MG63 (cell line): Measurements from ENCODE around the gene ADCY6. TPM values are rescaled to one million over a fixed set of nuclear protein-coding genes. Genes with fewer than 3 reads are reported as not detected.

Source experiments
- DNase-seq: peaks from one replicate; pipeline ENCODE4 v3.0.0-alpha.2; 2020
- H3K27me3 ChIP-seq: fragments of 250-450 bp; sonication (Bioruptor Pico); 2 replicates; pipeline ENCODE4 v1.5.1; 2020; ENCODE audit warnings: mild to moderate bottlenecking, moderate library complexity
- H3K36me3 ChIP-seq: fragments of 250-450 bp; sonication (Bioruptor Pico); 2 replicates; pipeline ENCODE4 v1.5.1; 2020; ENCODE audit warnings: mild to moderate bottlenecking, moderate library complexity
- H3K4me3 ChIP-seq: fragments of 250-450 bp; sonication (Bioruptor Pico); 2 replicates; pipeline ENCODE4 v1.5.1; 2020; ENCODE audit warnings: mild to moderate bottlenecking, moderate library complexity
- H3K9me3 ChIP-seq: fragments of 250-450 bp; sonication (Bioruptor Pico); 2 replicates; pipeline ENCODE4 v1.5.1; 2020; ENCODE audit warnings: mild to moderate bottlenecking, moderate library complexity
- total RNA-seq: library from RNA; depleted of rRNA; stranded (reverse); fragments of >200 nt; shearing (Covaris generic); gene quantifications from 2 replicates; pipeline ENCODE4 v1.2.3, GENCODE V29; 2014; ENCODE audit warnings: low replicate concordance

Gene ADCY6
- total RNA-seq, 1 experiment from 2014 or later = 30.4 TPM

- no peaks in the 10 kb centered on the region for H3K27me3 ChIP-seq
- no peak for DNase-seq
- no peaks in the 10 kb centered on the region for H3K9me3 ChIP-seq
- H3K36me3 ChIP-seq = peaks cover 13% of the 10 kb centered on the region
- no peak overlapping the region for H3K4me3 ChIP-seq
Observed at GRCh38 chr12:48776956-48777355, 11.9 kb downstream of the ADCY6 start.

DNA sequence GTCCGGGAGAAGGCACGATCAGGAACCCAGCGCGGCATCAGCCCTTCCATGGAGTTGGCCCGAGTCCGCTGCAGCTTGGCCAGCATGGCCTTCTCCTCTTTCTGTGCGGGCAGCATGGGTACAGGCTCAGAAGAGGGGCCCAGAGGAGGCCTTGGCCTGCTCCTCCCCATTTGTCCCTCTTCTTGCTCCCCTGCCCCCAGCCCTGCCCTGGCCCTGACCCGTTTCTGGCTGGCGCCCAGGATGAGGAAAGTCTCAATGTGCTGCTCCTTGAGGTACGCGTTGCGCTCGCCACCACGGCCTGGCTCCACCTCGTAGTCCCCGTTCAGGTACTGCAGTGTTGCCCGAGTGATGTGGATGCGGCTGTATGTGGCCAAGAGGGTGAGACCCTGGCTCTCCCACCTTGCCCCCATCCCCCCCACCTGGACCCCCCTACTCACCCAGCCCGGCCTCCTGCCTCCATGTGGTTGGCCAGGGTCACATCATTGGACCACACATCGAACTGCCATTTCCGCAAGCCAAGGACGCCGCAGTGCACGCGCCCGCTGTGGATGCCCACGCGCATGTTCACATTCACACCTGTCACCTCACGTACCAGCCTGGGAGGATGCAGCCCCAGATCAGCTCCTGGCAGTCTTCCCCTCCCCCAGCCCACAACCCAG lies 12.8 kb downstream of the ADCY6 start:
- Histone ChIP-seq H3K4me3 (no peak overlapping the region), H3K9me3 (no peaks in the 10 kb centered on the region), H3K27me3 (no peaks in the 10 kb centered on the region), H3K36me3 (peaks cover 15% of the 10 kb centered on the region)
- no peak for DNase-seq

- no peaks in the 10 kb centered on the region for H3K27me3 ChIP-seq
- H3K4me3 ChIP-seq = no peak overlapping the region
- peaks cover 15% of the 10 kb centered on the region for H3K36me3 ChIP-seq
- no peak for DNase-seq
- H3K9me3 ChIP-seq = no peaks in the 10 kb centered on the region
Observed at GRCh38 chr12:48775299-48775698, 13.6 kb downstream of the ADCY6 start.

DNA sequence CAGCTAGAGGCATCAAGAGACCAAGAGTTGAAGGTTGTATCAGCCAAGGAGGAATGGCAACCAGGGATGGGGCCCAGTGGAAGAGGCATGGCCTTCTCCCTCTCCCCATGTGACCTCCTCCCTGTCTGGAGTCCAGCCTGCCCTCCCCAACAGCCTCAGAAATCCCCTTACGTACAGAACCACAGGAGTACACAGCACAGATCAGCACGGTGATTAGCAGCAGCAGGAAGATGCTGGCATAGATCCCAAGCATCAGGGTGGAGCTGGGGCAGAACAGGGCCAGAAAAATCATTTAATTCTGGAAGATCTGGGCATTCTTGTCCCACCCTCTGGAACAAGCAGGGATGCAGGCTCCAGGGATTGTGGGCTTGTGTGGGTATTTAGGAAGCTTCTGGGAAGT lies 14.4 kb downstream of the ADCY6 start:
- Histone ChIP-seq H3K36me3 (peaks cover 15% of the 10 kb centered on the region), H3K4me3 (no peak overlapping the region), H3K27me3 (no peaks in the 10 kb centered on the region), H3K9me3 (no peaks in the 10 kb centered on the region)
- DNase-seq = no peak

DNA sequence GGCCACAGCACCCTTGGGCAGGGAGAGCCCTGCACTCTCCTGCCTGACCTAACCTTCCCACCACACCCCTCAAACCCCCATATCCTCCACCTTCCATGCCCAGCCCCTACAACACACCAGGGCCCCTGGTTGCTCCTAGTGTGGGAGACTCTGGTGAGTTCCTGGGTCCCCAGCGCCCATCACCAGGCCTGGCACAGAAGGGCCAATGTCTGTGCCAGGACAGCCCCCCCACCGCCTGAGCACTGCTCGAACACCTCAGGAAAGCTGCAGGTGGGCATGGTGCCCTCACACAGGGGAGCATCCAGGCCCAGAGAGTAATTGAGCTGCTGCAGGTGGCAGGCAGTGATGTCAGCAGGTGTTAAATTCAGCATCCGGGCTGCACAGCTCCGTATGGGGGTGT lies 15.2 kb downstream of the ADCY6 start:
- DNase-seq = no peak
- no peaks in the 10 kb centered on the region for H3K9me3 ChIP-seq
- H3K27me3 ChIP-seq = no peaks in the 10 kb centered on the region
- no peak overlapping the region for H3K4me3 ChIP-seq
- H3K36me3 ChIP-seq = peaks cover 15% of the 10 kb centered on the region

DNA sequence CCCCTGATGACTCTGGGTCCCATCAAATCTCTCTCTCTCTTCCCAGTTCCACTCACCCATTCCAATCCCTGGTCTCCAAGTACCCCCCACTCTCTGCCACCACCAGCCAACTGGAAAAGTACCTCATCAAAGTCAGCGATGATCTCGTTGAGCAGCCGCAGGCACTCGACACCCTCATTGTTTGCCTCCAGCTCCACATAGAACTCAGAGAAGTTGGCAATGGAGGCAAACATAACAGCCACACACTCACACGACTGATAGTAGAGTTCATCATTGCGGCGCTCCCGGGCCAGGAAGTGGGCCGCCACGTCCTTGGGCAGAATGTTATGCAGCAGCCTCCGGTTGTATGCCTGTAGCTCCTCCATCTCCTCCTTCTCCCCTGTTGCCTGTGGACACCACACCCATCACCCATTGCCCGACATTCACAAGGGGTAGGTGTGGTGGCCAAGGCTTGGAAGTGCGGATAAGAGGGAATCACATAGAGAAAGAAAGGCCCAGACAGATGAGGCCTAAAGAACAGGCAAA lies 17.2 kb downstream of the ADCY6 start:
- H3K36me3 ChIP-seq = peaks cover 15% of the 10 kb centered on the region
- H3K27me3 ChIP-seq = no peaks in the 10 kb centered on the region
- no peaks in the 10 kb centered on the region for H3K9me3 ChIP-seq
- DNase-seq = no peak
- no peak overlapping the region for H3K4me3 ChIP-seq

DNA sequence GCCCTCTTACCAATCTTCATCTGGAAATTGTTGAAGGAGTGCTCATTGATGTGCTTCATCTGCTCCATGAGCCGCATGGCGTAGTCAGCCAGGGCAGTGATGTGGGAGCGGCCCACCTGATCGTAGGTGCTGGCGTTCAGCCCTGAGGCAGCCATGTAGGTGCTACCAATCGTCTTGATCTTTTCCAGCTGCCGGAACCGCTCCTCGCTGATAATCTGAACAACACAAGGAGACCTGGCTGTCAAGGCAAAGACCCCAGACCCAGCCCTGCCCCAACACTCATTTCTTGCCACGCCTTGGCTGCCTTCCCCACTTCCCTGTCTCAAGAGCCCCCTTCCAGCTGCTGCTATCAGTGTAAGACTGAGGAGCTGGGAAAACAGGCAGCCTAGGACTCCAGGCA lies 18.1 kb downstream of the ADCY6 start:
- Histone ChIP-seq H3K4me3 (no peak overlapping the region), H3K27me3 (no peaks in the 10 kb centered on the region), H3K36me3 (peaks cover 15% of the 10 kb centered on the region), H3K9me3 (no peaks in the 10 kb centered on the region)
- no peak for DNase-seq

DNA sequence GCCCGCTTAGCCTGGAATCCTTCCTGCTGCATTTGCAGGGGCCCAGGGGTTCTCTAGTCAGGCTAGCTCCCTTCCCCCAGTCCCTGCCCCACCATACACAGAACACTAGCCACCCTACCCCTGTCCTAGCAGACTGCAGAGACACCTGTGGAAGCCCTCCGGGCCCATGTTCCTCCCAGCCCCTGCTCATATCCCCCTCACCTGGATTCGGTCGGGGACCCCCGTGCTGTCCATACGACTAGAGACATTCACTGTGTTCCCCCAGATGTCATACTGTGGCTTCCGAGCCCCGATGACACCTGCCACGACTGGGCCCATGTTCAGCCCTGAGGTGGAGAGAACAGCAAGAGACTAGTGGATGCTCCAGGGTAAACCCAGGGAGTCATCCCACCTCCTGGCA lies 20.2 kb downstream of the ADCY6 start:
- Histone ChIP-seq H3K4me3 (no peak overlapping the region), H3K9me3 (no peaks in the 10 kb centered on the region), H3K36me3 (peaks cover 13% of the 10 kb centered on the region; the same call in 1 of the 2 replicates), H3K27me3 (no peaks in the 10 kb centered on the region)
- DNase-seq = no peak

DNA sequence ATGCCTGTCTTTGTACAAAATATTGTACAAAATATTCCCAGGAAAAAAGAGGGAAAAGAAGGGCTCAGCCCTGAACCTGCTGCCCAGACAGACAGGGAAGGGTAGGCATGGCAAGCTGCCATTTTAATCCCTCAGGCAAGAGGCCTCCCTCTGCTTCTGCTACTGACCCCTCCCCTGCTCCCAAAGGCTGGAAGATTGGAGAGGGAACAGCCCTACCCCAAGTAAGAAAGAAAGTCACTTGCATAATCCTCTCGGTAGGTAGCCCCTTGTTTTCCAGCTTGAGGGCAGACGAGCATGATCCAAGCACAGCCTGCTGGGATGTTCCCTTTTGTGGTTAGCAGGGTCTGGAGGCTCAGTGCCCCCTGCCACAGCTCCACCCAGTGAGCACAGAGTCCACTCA lies 20.7 kb downstream of the ADCY6 start:
- peaks cover 10% of the 10 kb centered on the region; the same call in 1 of the 2 replicates for H3K36me3 ChIP-seq
- H3K9me3 ChIP-seq = no peaks in the 10 kb centered on the region
- H3K4me3 ChIP-seq = no peak overlapping the region
- H3K27me3 ChIP-seq = no peaks in the 10 kb centered on the region
- DNase-seq = no peak

DNA sequence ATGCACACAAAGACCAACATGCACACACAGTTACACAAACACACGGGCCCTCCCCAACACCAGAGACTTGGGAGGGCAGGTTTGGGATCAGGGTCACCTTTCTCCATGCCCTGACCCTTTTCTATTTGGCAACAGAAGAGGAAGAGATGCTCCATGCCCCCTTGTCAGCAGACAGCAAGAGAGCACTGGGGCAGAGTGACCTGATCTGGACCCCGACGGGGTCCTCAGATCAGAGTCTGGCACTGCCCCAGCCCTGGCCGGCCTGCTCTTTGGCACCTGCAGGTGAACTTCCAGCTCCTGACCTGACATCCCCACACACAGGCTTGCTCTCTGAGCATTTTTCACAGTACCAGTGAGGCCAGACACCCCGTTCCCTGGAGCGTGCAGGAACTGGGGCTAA lies 21.4 kb downstream of the ADCY6 start:
- DNase-seq = no peak
- Histone ChIP-seq H3K4me3 (no peak overlapping the region), H3K27me3 (no peaks in the 10 kb centered on the region), H3K9me3 (no peaks in the 10 kb centered on the region), H3K36me3 (peaks cover 8% of the 10 kb centered on the region; the same call in 1 of the 2 replicates)

- Histone ChIP-seq H3K4me3 (no peak overlapping the region), H3K36me3 (peaks cover 3% of the 10 kb centered on the region; the same call in 1 of the 2 replicates), H3K27me3 (no peaks in the 10 kb centered on the region), H3K9me3 (no peaks in the 10 kb centered on the region)
- DNase-seq = no peak
Observed at GRCh38 chr12:48767047-48767446, 21.8 kb downstream of the ADCY6 start.

GRCh38 chr12:48765753-48766162 lies 23.1 kb downstream of the ADCY6 start:
- DNase-seq = no peak
- Histone ChIP-seq H3K27me3 (no peaks in the 10 kb centered on the region), H3K36me3 (no peaks in the 10 kb centered on the region), H3K4me3 (no peak overlapping the region), H3K9me3 (no peaks in the 10 kb centered on the region)

GRCh38 chr12:48764521-48764920 lies 24.4 kb downstream of the ADCY6 start:
- DNase-seq = no peak
- H3K36me3 ChIP-seq = no peaks in the 10 kb centered on the region
- no peaks in the 10 kb centered on the region for H3K9me3 ChIP-seq
- no peak overlapping the region for H3K4me3 ChIP-seq
- H3K27me3 ChIP-seq = no peaks in the 10 kb centered on the region

GRCh38 chr12:48758737-48759136 lies 30.2 kb downstream of the ADCY6 start:
- DNase-seq = no peak
- Histone ChIP-seq H3K27me3 (no peaks in the 10 kb centered on the region), H3K36me3 (no peaks in the 10 kb centered on the region), H3K9me3 (no peaks in the 10 kb centered on the region), H3K4me3 (no peak overlapping the region)

DNA sequence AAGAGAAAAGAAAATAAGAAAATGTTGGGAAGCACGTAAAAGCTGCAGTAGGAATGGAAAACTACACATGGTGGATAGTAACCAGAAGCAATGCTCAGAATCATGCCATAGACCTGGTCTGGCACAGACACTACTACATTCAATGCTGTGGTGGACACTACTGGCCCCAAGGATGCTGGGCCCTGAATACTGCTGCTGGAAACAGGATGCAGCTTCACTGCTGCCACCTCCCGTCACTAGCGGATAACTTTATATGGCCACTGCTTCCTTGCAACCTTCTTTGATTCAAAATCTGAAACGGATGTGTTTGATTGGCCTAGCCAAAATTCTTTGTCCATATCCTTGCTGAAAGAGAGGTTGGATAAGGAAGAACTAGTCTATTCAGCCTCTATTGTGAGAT lies 30.7 kb downstream of the ADCY6 start:
- H3K9me3 ChIP-seq = no peaks in the 10 kb centered on the region
- no peak for DNase-seq
- H3K4me3 ChIP-seq = no peak overlapping the region
- no peaks in the 10 kb centered on the region for H3K36me3 ChIP-seq
- no peaks in the 10 kb centered on the region for H3K27me3 ChIP-seq

DNA sequence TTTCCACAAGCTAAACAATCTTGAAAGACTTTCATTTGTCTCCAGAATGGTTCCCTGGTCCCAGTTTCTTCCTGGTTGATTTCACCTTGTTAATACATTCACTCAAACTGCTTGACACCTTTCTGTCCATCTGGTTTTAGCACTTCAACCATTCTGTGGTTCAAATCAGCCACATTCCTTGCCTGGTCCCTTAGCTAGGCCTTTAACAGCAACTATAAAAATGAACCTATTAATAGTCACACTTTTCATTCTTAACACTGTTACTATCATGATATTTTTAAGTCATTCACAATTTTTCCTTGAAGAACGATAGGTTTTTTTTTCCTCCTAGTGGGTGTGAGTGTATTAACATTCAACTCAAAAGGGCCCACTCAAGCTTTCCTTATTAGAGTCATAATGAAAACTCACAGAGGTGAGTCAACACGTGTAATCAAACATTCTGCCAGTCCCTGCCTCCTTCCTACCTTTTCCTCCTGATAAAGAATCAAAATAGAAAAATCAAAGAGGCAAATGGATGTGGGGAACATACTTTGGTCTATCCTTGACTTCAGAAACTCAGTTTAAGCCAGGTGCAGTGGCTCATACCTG lies 38.0 kb downstream of the ADCY6 start:
- Histone ChIP-seq H3K36me3 (no peaks in the 10 kb centered on the region), H3K9me3 (no peaks in the 10 kb centered on the region), H3K27me3 (no peaks in the 10 kb centered on the region), H3K4me3 (no peak overlapping the region)
- DNase-seq = no peak

- DNase-seq = no peak
- H3K4me3 ChIP-seq = no peak overlapping the region
Observed at GRCh38 chr12:48750215-48750614, 38.7 kb downstream of the ADCY6 start.

More at GRCh38 chr12:48750215-48750614, 38.7 kb downstream of the ADCY6 start:
- Histone ChIP-seq H3K27me3 (no peaks in the 10 kb centered on the region), H3K9me3 (no peaks in the 10 kb centered on the region), H3K36me3 (no peaks in the 10 kb centered on the region)
